Measurements from ENCODE around the gene UBE2B. TPM values are rescaled to one million over a fixed set of nuclear protein-coding genes. Genes with fewer than 3 reads are reported as not detected.

Gene UBE2B
- 18.1 and 41.4 TPM in 2 replicates for total RNA-seq

GRCh38 chr5:134370871-134371833 lies at the start of gene UBE2B:
Gene UBE2B (plus strand): TSS chr5:134371569. CDS start chr5:134371596, 27 bp downstream.

GRCh38 chr5:134411546-134412266 lies 40.3 kb downstream of the UBE2B start, which contains the start of gene CDKN2AIPNL:
Gene CDKN2AIPNL (minus strand): TSS chr5:134411881. CDS start chr5:134411854, 27 bp downstream.

Other genes with a start within 250 kb of the UBE2B start
- 298 and 517 TPM in 2 replicates for gene SKP1, start 194.6 kb upstream of the UBE2B start, total RNA-seq
- gene PPP2CA, start 145.5 kb upstream of the UBE2B start, total RNA-seq, result 62.4 and 171 TPM in 2 replicates
- gene CDKL3, start 4.4 kb upstream of the UBE2B start, total RNA-seq, result 0.37 and 3.0 TPM in 2 replicates
- gene CDKN2AIPNL, start 40.3 kb downstream of the UBE2B start, total RNA-seq, result 14.8 and 17.5 TPM in 2 replicates
- gene JADE2, start 154.1 kb downstream of the UBE2B start, total RNA-seq, result 14.3 and 20.4 TPM in 2 replicates

Data from smooth muscle cell of the umbilical artery (primary cell).